ENCODE measurements around the gene ZNF761.
"Not testable (repeated sequence)": the region's sequence is repeated elsewhere in the genome, so short reads cannot be mapped to it uniquely, and the experiment has no call there.

ZNF761 gene

DNA sequence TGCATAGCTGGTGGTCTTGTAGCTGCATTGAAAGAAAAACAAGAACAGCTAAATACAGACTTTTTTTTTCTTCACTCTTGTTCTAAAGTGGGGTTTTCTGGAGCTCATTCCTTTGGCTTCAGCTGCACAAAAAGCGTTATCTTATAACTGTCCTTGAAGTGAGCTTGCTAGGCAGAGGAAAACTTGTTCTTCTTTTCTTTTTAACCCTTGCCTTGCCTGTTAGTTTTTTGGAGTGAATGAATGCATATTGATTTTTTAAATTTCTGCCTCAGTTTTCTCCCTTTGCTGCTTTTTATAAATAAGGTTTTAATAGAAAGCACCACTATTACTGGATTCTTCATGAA lies 35.3 kb upstream of the ZNF761 start:
- TF ChIP-seq, protein P1, sequence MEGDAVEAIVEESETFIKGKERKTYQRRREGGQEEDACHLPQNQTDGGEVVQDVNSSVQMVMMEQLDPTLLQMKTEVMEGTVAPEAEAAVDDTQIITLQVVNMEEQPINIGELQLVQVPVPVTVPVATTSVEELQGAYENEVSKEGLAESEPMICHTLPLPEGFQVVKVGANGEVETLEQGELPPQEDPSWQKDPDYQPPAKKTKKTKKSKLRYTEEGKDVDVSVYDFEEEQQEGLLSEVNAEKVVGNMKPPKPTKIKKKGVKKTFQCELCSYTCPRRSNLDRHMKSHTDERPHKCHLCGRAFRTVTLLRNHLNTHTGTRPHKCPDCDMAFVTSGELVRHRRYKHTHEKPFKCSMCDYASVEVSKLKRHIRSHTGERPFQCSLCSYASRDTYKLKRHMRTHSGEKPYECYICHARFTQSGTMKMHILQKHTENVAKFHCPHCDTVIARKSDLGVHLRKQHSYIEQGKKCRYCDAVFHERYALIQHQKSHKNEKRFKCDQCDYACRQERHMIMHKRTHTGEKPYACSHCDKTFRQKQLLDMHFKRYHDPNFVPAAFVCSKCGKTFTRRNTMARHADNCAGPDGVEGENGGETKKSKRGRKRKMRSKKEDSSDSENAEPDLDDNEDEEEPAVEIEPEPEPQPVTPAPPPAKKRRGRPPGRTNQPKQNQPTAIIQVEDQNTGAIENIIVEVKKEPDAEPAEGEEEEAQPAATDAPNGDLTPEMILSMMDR (IDR thresholded peaks at IDR 0.05; ENCODE audit: low read depth, low read length), result no peak
- no peak for DNase-seq (ENCODE audit: extremely low read depth, low read depth)

DNA sequence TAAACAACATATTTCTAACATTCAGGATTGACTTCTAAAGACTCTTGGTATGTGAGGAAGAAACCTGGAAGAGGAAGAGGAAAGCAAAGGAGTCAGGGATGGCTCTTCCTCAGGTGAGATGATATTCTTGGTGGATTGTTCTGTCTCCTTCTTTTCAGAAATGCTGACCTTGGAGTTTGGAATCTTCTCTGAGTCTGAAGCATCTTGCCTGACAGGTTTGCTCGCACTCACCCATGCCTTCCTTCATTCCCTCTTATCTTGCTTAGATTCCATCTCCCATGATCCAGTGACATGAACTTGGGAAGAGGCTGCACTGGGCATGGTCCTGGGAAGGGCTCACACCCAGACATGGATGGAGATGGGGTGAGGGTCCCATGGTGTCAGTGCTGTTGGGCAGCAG lies 33.9 kb upstream of the ZNF761 start:
- not testable (repeated sequence) for DNase-seq (ENCODE audit: extremely low read depth, low read depth)

DNA sequence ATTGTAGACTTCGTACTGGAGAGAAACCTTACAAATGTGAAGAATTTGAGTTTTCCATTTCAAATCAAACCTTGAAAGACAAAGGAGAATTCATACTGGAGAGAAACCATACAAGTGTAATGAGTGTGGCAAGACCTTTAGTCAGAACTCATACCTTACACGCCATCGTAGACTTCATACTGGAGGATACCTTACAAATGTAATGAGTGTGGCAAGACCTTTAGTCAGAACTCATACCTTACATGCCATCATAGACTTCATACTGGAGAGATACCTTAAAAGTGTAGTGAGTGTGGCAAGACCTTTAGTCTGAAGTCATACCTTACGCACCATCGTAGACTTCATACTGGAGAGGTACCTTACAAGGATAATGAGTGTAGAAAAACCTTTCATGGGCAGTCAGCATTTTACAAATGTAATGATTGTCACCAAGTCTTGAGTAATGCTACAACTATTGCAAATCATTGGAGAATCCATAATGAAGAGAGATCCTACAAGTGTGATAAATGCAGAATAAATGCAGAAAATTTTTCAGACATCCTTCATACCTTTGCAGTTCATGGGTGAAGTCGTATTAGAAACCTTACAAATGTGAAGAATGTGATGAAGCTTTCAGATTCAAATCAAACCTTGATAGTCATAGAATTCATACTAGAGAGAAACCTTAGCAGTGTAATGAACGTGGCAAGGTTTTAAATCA lies 22.1 kb upstream of the ZNF761 start:
- DNase-seq (ENCODE audit: extremely low read depth, low read depth), result no peak
- TF ChIP-seq, protein P1 (IDR thresholded peaks at IDR 0.05; ENCODE audit: low read depth, low read length), result no peak

DNA sequence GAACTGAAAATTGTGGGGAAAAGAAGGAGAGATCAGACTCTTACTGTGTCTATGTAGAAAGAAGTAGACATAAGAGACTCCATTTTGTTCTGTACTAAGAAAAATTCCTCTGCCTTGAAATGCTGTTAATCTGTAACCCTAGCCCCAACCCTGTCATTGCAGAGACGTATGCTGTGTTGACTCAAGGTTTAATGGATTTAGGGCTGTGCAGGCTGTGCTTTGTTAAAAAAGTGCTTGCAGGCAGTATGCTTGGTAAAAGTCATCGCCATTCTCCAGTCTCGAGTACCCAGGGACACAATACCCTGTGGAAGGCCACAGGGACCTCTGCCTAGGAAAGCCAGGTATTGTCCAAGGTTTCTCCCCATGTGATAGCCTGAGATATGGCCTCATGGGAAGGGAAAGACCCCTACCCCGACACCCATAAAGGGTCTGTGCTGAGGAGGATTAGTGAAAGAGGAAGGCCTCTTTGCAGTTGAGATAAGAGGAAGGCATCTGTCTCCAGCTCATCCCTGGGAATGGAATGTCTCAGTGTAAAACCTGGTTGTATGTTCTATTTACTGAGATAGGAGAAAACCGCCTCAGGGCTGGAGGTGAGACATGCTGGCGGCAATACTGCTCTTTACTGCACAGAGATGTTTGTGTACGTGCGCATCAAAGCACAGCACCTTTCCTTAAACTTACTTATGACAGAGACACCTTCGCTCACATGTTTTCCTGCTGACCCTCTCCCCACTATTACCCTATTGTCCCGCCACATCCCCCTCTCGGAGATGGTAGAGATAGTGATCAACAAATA lies 11.1 kb upstream of the ZNF761 start:
- DNase-seq (ENCODE audit: extremely low read depth, low read depth), result not testable (repeated sequence)

DNA sequence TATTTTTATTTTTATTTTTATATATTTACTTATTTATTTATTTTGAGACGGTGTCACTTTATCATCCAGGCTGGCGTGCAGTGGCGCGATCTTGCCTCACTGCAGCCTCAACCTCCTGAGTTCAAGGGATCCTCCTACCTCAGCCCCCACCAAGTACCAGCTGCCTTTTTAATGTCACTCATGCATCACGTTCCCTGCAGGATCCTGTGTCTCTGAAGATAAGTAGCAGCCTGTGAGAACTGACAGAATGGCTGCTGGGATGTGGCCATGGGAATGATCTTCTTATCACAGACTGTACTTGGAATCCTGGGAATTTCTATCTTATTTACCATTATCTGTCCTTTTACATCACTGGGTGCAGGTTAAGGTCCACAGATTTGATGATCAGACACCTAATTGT lies 9.2 kb upstream of the ZNF761 start:
- DNase-seq (ENCODE audit: extremely low read depth, low read depth), result no peak
- TF ChIP-seq, protein P1 (IDR thresholded peaks at IDR 0.05; ENCODE audit: low read depth, low read length), result no peak

DNA sequence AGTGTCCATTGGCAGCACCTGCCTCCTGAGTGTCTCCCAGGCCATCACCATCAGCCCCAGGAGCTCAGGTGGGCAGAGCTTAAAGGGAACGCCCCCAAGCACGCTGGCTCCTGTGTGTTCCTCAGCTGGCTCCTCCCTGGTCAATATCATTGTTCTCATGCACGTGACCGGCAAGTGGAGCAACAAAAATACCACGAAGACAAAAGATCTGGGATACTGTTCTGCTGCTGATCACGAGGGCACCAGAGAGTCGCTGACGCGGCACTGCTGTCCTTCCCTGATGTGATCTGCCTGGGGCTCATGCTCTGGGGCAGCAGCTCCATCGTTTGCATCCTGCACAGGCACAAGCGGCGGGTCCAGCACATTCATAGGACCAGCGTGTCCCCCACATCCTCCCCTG lies 8.7 kb upstream of the ZNF761 start:
- not testable (repeated sequence) for DNase-seq (ENCODE audit: extremely low read depth, low read depth)

DNA sequence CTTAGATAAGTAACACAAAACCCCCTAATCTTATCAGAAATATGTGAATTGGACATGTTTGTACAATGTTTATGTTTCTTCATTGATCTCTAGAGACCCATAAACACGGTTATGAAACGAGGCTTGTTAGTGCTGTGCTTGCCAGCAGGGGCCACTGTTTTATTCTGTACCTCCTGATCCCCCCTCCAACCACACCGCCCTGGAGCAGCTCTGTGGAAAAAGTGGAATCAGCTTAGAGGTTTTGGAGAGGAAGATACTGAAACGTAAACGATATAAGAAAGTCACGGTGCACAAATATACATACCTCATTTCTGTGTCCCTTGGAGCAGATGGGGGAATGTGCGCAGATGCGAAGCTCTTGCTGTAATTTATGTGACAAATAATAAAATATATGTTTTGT lies 8.1 kb upstream of the ZNF761 start:
- not testable (repeated sequence) for DNase-seq (ENCODE audit: extremely low read depth, low read depth)

DNA sequence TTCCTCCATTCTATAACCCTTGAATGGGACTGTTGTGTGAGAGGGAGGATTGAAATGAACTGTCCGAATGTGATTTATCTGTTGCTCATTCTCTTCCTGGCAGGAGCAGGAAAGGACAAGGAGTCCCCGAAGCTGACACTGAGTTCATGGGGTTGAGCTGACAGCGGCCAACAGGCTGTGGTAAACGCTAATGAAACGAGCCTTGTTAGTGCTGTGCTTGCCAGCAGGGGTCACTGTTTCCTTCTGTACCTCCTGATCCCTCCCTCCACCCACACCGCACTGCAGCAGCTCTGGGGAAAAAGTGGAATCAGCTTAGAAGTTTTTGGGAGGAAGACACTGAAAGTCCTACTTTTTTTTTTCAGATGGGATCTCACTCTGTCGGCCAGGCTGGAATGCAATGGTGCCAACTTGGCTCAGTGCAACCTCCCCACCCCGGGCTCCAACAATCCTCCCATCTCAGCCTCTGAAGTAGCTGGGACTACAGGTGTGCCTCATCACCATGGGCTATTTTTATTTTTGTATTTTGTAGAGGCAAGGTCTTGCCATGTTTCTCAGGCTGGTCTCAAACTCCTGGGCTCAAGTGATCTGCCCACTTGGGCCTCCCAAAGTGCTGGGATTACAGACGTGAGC lies 6.7 kb upstream of the ZNF761 start:
- TF ChIP-seq, protein P1 (IDR thresholded peaks at IDR 0.05; ENCODE audit: low read depth, low read length), result peak; percentile 73
- peak; percentile 19 for DNase-seq (ENCODE audit: extremely low read depth, low read depth)

DNA sequence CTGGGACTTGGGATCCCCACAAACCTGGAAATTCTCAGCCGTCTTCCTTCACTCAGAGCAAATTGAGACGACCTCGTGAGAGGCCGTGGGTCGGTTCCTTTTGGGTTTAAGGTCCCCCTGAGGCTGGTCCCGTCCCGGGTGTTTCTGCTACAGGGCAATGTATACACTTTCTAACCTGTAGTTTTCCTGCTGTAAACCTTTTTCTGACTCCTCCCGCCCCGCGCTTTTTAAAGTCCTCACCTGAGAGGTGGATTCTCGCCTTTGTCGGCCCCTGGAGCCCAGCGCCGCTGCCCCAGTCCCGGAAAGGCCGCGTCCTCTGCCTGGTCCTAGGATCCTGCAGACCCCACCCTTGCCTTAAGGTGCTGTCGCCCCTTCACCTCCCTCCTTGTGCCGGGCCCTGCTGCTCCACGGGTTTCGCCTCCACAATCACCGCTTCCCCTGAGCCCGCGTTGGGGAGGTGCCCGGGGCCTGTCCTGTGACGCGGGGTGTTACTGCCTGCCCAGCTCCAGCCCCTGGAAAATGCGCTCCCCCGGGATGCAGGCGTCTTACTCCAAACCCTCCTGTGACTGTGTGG lies 391 bp downstream of the ZNF761 start:
- no peak for DNase-seq (ENCODE audit: extremely low read depth, low read depth)
- TF ChIP-seq, protein P1 (IDR thresholded peaks at IDR 0.05; ENCODE audit: low read depth, low read length), result no peak

DNA sequence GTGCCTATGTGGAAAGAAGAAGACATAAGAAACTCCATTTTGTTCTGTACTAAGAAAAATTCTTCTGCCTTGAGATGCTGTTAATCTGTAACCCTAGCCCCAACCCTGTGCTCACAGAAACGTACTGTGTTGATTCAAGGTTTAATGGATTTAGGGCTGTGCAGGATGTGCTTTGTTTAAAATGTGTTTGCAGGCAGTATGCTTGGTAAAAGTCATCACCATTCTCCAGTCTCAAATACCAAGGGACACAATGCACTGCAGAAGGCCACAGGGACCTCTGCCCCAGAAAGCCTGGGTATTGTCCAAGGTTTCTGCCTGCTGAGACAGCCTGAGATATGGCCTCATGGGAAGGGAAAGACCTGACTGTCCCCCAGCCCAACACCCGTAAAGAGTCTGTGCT lies 12.0 kb downstream of the ZNF761 start:
- not testable (repeated sequence) for DNase-seq (ENCODE audit: extremely low read depth, low read depth)

DNA sequence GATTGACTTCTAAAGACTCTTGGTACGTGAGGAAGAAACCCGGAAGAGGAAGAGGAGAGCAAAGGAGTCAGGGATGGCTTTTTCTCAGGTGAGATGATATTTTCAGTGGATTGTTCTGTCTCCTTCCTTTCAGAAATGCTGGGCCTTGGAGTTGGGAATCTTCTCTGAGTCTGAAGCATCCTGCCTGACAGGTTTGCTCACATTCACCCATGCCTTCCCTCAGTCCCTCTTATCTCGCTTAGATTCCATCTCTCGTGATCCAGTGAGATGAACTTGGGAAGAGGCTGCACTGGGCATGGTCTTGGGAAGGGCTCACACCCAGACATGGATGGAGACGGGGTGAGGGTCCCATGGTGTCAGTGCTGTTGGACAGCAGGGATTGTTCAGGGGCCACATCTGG lies 15.4 kb downstream of the ZNF761 start:
- DNase-seq (ENCODE audit: extremely low read depth, low read depth), result not testable (repeated sequence)
